HepG2 (cell line): ENCODE data around the gene CNPPD1. TPM values are rescaled to one million over a fixed set of nuclear protein-coding genes. Genes with fewer than 3 reads are reported as not detected.
A peak's percentile ranks its signal among the peaks of the same experiment; 100 is the strongest.

Experiments used
- FIP1L1 ChIP-seq: fragments of 200-400 bp; formaldehyde crosslinking; IDR thresholded peaks from 2 replicates; pipeline ENCODE4 v1.6.1; 2018; ENCODE audit warnings: low read depth, mild to moderate bottlenecking, low read length, moderate library complexity, borderline replicate concordance; ENCODE audit not compliant: insufficient read depth
- GZF1 ChIP-seq: sonication (generic); formaldehyde crosslinking; IDR thresholded peaks from 2 replicates; pipeline ENCODE4 v1.5.1; 2020; ENCODE audit warnings: mild to moderate bottlenecking, missing genetic modification reagents
- HIVEP1 ChIP-seq: sonication (generic); formaldehyde crosslinking; IDR thresholded peaks from 2 replicates; pipeline ENCODE4 v1.4.0; 2020; ENCODE audit warnings: mild to moderate bottlenecking, missing genetic modification reagents
- KMT2B ChIP-seq: IDR thresholded peaks from 2 replicates; pipeline ENCODE4 v1.6.1; 2016; ENCODE audit warnings: missing genetic modification reagents, missing compliant biosample characterization
- MED13 ChIP-seq: sonication (generic); formaldehyde crosslinking; IDR thresholded peaks from 2 replicates; pipeline ENCODE4 v1.5.0; 2020; ENCODE audit warnings: missing genetic modification reagents
- NFIC ChIP-seq: IDR thresholded peaks from 2 replicates; pipeline ENCODE4 v1.6.1; 2012; ENCODE audit warnings: mild to moderate bottlenecking, low read length, inconsistent platforms
- NR2F1 ChIP-seq, 2 experiments: fragments of 450-650 bp in 1 of 2; formaldehyde crosslinking in 1 of 2; IDR thresholded peaks; 2 replicates each; pipeline versions ENCODE4 v1.5.0 to v1.6.1; 2016 to 2020; ENCODE audit warnings: mild to moderate bottlenecking in 1 of 2, missing compliant biosample characterization in 1 of 2, missing genetic modification reagents in 1 of 2, moderate library complexity in 1 of 2
- PITX1 ChIP-seq: sonication (generic); formaldehyde crosslinking; IDR thresholded peaks from 2 replicates; pipeline ENCODE4 v1.5.1; 2020; ENCODE audit warnings: mild to moderate bottlenecking, missing genetic modification reagents
- RCOR2 ChIP-seq: IDR thresholded peaks from 2 replicates; pipeline ENCODE4 v1.6.1; 2016; ENCODE audit warnings: missing biosample characterization, missing genetic modification reagents
- SNRNP70 ChIP-seq: fragments of 200-400 bp; formaldehyde crosslinking; IDR thresholded peaks from 2 replicates; pipeline ENCODE4 v1.6.1; 2017; ENCODE audit warnings: mild to moderate bottlenecking, low read depth, low read length, moderate library complexity
- SP2 ChIP-seq: sonication (generic); formaldehyde crosslinking; IDR thresholded peaks from 2 replicates; pipeline ENCODE4 v1.5.1; 2020; ENCODE audit warnings: mild to moderate bottlenecking, missing genetic modification reagents
- SRF ChIP-seq: IDR thresholded peaks from 2 replicates; pipeline ENCODE4 v1.6.1; 2011; ENCODE audit warnings: mild to moderate bottlenecking, low read depth, low read length, moderate library complexity
- TAF15 ChIP-seq: fragments of 200-400 bp; formaldehyde crosslinking; IDR thresholded peaks from one replicate; pipeline ENCODE4 v1.6.1; 2018; ENCODE audit warnings: mild to moderate bottlenecking, low read depth, low read length; ENCODE audit not compliant: poor library complexity, severe bottlenecking
- TCF7 ChIP-seq: sonication (generic); IDR thresholded peaks from 2 replicates; pipeline ENCODE4 v1.6.1; 2016; ENCODE audit warnings: antibody characterized with exemption, low read depth
- TMF1 ChIP-seq: sonication (generic); formaldehyde crosslinking; IDR thresholded peaks from 2 replicates; pipeline ENCODE4 v1.8.1; 2022; ENCODE audit warnings: low read depth, missing genetic modification reagents
- ZFP36L2 ChIP-seq: sonication (generic); formaldehyde crosslinking; IDR thresholded peaks from 2 replicates; pipeline ENCODE4 v1.4.0; 2020; ENCODE audit warnings: missing genetic modification reagents
- ZNF124 ChIP-seq: sonication (generic); formaldehyde crosslinking; IDR thresholded peaks from 2 replicates; pipeline ENCODE4 v1.4.0; 2020; ENCODE audit warnings: missing genetic modification reagents
- ZNF441 ChIP-seq: sonication (generic); formaldehyde crosslinking; IDR thresholded peaks from 2 replicates; pipeline ENCODE4 v1.7.0; 2021; ENCODE audit warnings: missing genetic modification reagents, borderline replicate concordance
- ZNF878 ChIP-seq: sonication (generic); formaldehyde crosslinking; IDR thresholded peaks from 2 replicates; pipeline ENCODE4 v1.8.1; 2023; ENCODE audit warnings: mild to moderate bottlenecking, missing genetic modification reagents, moderate library complexity
- polyA plus RNA-seq, 8 experiments: library from polyadenylated mRNA; depleted of rRNA in 3 of 8; stranded (reverse) in 7 of 8; unstranded in 1 of 8; fragments of >200 nt; fragmentation: Illumina TruSeq in 4 of 8; extraction: Trizol in 4 of 8; gene quantifications; 2 replicates each; pipeline versions ENCODE4 v1.2.1 to v1.2.3, GENCODE V29; 2011 to 2016; ENCODE audit warnings: low read depth in 4 of 8, missing spikeins in 1 of 8, mixed read lengths in 1 of 8; ENCODE audit not compliant: insufficient read depth in 1 of 8
- total RNA-seq, 5 experiments: library from RNA; depleted of rRNA; stranded (reverse); fragments of >200 nt; fragmentation: Illumina TruSeq; extraction: Trizol; gene quantifications; 2 replicates each; pipeline ENCODE4 v1.2.3, GENCODE V29; 2016; ENCODE audit warnings: low read depth in 1 of 5
- TF ChIP-seq, protein P1 (sequence below): sonication (generic); formaldehyde crosslinking; IDR thresholded peaks from 2 replicates; pipeline ENCODE4 v1.9.0; 2022; ENCODE audit warnings: missing genetic modification reagents, mild to moderate bottlenecking, borderline replicate concordance
- TF ChIP-seq, protein P2 (sequence below): sonication (generic); formaldehyde crosslinking; IDR thresholded peaks from 2 replicates; pipeline ENCODE4 v1.4.0; 2020; ENCODE audit warnings: missing genetic modification reagents
- TF ChIP-seq, protein P3 (sequence below): sonication (generic); formaldehyde crosslinking; IDR thresholded peaks from 2 replicates; pipeline ENCODE4 v1.4.0; 2020; ENCODE audit warnings: missing genetic modification reagents
- TF ChIP-seq, protein P4 (sequence below): sonication (generic); formaldehyde crosslinking; IDR thresholded peaks from 2 replicates; pipeline ENCODE4 v1.4.0; 2020; ENCODE audit warnings: missing genetic modification reagents; ENCODE audit errors: not compliant biosample characterization
- TF ChIP-seq, protein P5 (sequence below): IDR thresholded peaks from 2 replicates; pipeline ENCODE4 v1.6.1; 2016; ENCODE audit warnings: mild to moderate bottlenecking, missing biosample characterization, missing genetic modification reagents

CNPPD1 gene
- total and polyA plus RNA-seq, 2 of the 13 experiments (the other 11 are each of a cell fraction or from before 2014, with no cell fraction given): 35.5 to 49.4 TPM

DNA sequence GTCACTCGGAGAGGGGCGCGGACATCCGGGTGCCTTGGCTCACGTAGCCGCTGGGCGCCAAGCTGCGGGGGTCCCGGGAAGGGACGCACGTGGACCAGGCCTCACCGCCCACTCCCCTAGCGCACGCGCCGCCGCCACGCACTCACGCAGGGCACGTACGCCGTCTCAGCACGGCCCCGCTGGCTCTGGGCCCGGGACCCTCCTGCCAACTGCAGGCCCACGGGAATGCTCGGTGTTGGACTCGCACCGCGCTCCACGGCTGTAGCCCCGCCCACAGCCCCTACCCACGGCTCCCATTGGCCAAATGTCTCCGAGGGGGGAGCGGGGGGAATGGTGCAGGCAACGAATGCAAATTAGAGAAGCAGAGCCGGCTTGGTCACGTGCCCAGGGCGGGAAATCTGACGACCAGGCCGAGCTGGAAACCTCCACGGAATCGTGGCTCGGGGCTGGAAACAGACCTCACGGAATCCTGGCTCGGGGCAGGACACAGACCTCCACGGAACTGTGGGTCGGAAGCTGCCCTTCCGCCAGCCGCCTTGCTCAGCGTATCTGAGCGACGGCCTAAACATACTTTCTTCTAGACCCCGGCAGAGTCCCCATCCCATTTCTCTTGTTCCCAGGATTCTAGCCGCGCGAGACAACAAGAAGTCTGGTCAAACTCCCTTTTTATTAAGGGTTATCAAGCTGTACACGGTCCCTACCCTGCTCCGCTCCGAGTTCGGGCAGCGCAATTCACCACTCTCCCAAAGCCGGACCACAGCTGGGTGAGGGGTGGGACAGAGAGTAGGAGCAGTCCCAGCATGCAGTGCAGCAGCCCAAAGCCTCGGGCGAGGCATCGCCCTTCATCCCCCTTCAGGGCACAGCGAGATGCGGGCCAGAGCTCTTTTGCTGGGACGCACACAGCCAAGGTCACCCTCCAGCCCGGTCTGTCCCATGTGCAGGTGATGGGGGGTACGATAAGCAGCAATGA lies 42.3 kb upstream of the CNPPD1 start, which contains the start of gene ABCB6 (continued):
- TF ChIP-seq, protein P1, sequence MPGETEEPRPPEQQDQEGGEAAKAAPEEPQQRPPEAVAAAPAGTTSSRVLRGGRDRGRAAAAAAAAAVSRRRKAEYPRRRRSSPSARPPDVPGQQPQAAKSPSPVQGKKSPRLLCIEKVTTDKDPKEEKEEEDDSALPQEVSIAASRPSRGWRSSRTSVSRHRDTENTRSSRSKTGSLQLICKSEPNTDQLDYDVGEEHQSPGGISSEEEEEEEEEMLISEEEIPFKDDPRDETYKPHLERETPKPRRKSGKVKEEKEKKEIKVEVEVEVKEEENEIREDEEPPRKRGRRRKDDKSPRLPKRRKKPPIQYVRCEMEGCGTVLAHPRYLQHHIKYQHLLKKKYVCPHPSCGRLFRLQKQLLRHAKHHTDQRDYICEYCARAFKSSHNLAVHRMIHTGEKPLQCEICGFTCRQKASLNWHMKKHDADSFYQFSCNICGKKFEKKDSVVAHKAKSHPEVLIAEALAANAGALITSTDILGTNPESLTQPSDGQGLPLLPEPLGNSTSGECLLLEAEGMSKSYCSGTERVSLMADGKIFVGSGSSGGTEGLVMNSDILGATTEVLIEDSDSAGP (CRISPR knock-in tag): peak; percentile 97
- TF ChIP-seq HIVEP1: peak; percentile 96
- TF ChIP-seq, protein P2, sequence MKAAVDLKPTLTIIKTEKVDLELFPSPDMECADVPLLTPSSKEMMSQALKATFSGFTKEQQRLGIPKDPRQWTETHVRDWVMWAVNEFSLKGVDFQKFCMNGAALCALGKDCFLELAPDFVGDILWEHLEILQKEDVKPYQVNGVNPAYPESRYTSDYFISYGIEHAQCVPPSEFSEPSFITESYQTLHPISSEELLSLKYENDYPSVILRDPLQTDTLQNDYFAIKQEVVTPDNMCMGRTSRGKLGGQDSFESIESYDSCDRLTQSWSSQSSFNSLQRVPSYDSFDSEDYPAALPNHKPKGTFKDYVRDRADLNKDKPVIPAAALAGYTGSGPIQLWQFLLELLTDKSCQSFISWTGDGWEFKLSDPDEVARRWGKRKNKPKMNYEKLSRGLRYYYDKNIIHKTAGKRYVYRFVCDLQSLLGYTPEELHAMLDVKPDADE (CRISPR knock-in tag): peak; percentile 92; the same call in 1 of the 2 replicates
- TF ChIP-seq TCF7: no peak
- TF ChIP-seq ZNF441 (CRISPR knock-in tag): no peak
- TF ChIP-seq SP2 (CRISPR knock-in tag): 0 out of 2 replicates have a peak, but pooled peaks have one; percentile 56
- no peak; a peak in 1 of 4 replicates for TF ChIP-seq NR2F1 (CRISPR knock-in tag; IDR thresholded peaks at IDR 0.05)
- TF ChIP-seq PITX1: peak; percentile 73; the same call in 1 of the 2 replicates
- TF ChIP-seq SNRNP70: no peak
- TF ChIP-seq RCOR2 (CRISPR knock-in tag): 0 out of 2 replicates have a peak, but pooled peaks have one; percentile 37
- TF ChIP-seq, protein P3, sequence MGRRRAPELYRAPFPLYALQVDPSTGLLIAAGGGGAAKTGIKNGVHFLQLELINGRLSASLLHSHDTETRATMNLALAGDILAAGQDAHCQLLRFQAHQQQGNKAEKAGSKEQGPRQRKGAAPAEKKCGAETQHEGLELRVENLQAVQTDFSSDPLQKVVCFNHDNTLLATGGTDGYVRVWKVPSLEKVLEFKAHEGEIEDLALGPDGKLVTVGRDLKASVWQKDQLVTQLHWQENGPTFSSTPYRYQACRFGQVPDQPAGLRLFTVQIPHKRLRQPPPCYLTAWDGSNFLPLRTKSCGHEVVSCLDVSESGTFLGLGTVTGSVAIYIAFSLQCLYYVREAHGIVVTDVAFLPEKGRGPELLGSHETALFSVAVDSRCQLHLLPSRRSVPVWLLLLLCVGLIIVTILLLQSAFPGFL (CRISPR knock-in tag): 0 out of 2 replicates have a peak, but pooled peaks have one; percentile 92
- peak; percentile 40 for TF ChIP-seq ZFP36L2 (CRISPR knock-in tag)
- TF ChIP-seq FIP1L1: no peak
- peak; percentile 97 for TF ChIP-seq TMF1
- peak; percentile 87 for TF ChIP-seq KMT2B (CRISPR knock-in tag)
- TF ChIP-seq, protein P4, sequence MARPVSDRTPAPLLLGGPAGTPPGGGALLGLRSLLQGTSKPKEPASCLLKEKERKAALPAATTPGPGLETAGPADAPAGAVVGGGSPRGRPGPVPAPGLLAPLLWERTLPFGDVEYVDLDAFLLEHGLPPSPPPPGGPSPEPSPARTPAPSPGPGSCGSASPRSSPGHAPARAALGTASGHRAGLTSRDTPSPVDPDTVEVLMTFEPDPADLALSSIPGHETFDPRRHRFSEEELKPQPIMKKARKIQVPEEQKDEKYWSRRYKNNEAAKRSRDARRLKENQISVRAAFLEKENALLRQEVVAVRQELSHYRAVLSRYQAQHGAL (CRISPR knock-in tag): peak; percentile 12
- TF ChIP-seq ZNF124 (CRISPR knock-in tag): peak; percentile 94; the same call in 1 of the 2 replicates
- TF ChIP-seq SRF: no peak
- peak; percentile 68; the same call in 1 of the 2 replicates for TF ChIP-seq MED13 (CRISPR knock-in tag)
- TF ChIP-seq ZNF878 (CRISPR knock-in tag): peak; percentile 98
- TF ChIP-seq GZF1 (CRISPR knock-in tag): peak; percentile 92; the same call in 1 of the 2 replicates
- TF ChIP-seq TAF15: peak; percentile 85
- TF ChIP-seq, protein P5, sequence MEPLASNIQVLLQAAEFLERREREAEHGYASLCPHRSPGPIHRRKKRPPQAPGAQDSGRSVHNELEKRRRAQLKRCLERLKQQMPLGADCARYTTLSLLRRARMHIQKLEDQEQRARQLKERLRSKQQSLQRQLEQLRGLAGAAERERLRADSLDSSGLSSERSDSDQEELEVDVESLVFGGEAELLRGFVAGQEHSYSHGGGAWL (CRISPR knock-in tag): peak; percentile 98
- no peak; the same call in 1 of the 2 replicates for TF ChIP-seq NFIC
